Activated T-helper 1 cell treated with anti-CD3 and anti-CD28 coated beads, Interleukin-2, amount 50 U/mL, for 16 hours (primary cell): ENCODE data around the gene BZW2.
"Not testable (repeated sequence)": the region's sequence is repeated elsewhere in the genome, so short reads cannot be mapped to it uniquely, and the experiment has no call there.

Experiments
- DNase-seq, 2 donors: peaks; one replicate each; pipeline ENCODE4 v3.0.0-alpha.2; 2020; ENCODE audit warnings: low read depth in 1 of 2, low spot score in 1 of 2

The BZW2 gene

DNA sequence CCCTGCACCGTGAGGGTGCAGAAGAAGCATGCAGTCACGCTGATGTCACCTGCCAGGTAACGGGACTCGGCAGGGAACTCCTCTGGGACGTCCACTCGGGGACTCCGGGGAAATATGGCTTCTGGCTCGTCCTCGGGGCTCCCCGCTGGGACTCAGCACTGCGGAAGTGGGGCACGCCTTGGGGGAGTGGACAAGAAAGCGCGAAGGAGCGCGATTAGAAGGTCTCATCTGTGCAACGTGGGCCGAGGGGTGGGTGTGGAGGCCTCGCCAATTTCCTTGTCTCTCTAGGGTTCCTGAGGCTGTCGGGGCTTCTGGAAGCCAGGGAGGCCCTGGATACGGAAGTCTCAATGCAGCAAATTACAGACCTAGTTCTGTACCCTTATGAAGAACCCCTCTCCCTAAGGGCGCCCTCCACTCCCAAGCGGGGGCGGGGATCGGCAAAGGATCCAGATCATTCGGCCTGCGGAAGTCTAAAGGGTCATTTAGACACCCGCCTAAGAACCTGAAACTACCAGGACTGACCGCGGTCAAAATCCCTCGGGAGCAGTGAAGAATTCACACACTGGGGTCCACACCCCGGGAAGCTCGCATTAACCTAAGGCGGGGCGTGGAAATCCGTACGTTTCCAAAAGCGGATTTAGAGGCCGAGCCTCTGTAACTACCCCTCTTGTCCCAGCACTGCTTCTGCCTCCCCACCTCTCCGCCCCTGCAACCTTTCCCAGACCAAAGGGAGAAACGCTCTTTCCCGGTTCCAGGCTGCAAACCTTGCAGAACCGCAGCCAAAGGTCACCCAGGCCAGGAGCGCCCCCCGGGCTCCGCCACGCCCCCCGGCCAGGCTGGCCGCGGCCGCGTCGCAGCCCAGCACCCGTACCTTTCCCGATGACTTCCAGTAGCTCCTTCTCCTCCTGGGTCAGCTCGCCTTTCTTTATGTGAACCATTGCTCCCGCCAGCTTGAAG lies 1.1 kb upstream of the BZW2 start:
- peak; percentile 25 to 32 for DNase-seq

DNA sequence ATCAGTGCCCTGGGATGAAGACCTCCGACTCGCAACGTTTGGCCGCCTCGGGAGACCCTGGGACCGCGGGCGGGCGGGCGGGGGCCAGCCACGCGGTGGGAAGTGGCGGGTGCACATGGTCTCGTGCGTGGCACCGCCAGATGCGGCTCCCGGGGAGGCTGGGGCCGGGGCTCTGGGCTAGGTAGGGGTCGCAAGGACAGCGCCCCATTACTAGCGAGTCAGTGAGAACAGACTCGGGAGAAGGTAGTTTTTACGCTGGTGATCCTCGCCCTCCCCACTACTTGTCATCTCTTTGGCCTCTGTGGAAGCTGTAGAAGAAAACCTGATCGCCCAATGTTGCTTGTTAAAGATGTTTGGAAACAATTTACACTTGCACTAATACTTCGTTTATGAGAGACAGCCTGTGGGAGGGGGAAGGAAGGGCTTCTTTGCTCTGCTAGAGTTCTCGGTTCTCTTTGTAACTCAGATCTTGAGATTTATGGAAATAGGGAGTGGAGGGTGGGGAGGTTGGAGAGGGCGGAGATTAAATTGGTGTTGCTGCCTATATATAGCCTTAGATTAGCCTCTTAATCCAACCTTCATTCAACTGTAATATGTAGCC lies 591 bp downstream of the BZW2 start:
- no peak for DNase-seq

DNA sequence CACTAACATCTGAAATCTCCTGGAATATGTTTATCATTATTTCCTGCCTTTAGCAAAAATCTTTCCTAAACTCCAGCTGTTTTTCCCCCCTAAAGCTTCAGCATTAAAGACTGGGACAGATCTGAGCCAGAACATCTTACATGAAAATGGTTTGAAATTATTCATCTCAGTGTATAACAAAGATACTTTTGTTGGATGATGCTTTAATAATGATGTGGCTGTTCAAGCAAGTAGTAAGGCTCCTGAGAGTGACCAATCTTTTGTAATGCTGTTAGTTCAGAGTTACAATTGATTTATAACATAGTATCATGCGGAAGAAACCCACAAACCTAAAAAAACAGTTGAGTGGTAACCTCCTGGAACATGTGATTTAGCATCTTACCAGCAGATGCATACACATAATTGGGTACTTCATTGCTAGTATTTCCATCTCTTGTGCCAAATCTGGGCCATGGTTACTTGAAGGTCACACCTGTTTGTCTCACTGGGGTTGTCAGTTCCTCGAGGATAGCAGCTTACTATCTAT lies 1.5 kb downstream of the BZW2 start:
- DNase-seq: no peak

DNA sequence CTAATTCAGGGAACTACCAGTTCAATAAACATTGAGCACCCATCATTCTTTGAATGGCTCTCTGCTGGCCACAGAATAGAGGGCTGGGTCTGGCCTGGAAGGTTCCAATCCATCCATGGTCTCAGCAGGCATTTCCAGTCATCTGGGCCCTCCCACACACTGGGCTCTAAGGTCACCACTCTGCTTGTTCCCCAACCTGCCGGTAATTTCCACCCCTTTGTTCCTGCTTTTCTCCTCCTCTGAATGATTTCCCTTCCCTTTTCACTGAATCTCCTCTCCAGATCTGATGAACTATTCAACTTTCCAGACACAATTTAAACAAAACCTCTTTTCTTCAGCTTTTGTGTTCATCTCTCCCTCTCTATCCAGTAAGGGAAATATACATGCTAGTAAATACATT lies 2.6 kb downstream of the BZW2 start:
- DNase-seq: no peak

DNA sequence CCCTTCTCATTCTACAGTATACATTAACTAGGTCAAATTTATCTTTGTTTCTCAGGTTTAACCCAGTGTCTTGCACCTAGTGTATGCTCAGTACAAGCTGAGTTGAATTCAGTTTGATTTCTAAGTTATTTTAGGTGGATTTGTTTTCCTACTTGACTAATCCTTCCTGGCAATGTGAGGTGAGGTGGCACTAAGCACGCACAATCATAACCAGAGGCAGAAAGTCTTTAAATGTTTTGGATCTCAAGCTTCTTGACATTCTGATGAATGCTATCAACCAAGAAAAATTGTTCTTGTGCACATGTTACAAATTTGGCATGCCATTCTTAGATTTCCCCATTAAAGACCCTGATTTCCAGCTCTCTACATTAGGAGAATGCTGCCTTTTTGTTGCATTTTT lies 3.2 kb downstream of the BZW2 start:
- DNase-seq: no peak

DNA sequence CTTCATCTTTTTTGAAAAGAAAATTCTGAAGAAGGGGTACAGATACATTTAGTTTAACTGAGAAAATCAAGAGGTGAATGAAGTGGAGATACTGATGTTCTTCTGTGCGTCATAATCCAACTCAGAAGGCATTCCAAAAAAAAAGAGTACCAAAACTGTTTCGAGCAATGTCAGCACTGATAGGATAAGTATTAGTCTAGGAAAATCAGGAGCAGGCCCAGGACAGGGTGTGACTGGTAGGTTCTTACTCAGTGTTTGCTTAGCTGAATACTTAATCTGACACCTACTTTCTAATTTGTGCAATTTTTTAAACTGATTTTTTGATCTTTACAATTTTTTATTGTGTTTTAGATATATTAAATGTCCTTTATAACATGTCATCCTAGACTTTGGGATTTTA lies 4.3 kb downstream of the BZW2 start:
- DNase-seq: no peak

DNA sequence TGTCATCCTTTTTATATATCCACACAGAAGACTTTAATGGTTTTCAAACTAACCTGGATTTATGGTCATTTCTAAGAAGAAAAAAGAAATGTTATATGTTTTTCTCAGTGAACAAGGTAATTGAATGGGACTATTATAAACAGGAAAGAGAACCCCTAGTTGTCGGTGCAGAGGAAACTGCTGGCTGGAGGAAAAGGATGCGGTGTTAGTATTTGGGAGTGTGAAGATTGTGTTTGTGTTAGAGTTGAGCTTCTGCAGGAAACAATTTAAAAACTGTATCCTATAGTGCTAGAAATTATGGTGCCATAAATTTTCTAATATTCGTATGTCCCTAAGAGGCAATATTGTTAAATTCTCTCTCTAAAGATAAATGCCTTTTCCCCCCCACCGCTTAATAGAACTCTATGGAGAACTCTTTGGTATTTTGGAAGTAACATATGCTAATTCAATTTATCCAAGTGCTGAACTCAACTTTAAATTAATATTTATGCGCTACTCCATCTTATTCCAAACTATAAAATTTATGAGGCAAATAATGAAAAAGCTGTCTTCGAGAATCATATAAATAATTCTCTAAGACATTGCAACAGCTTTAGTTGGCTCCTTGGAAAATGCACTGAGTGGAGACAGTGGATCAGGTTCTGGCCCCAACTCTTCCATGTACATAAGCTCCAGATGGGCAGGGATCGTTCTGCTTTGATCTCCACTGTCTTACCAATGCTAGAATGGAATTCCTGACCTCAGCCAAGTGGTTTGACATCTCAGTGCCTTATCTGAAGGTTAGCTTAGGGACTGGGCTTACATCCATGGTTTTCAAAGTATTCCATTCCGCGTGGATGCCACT lies 5.6 kb downstream of the BZW2 start:
- DNase-seq: no peak

DNA sequence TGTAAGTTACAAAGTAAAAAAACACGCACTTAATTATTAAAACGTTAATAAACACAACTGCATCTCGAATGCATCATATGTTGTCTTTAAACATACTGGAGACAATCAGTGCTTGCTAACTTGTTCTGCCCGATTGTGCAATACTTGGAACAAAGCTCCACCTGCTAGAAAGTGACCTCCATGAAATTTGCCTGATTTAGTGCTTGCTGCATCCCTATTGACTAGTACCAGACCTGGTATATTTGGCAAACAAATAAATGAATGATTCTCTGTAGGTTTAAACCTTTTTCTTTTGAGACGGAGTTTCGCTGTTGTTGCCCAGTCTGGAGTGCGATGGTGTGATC lies 6.2 kb downstream of the BZW2 start:
- DNase-seq: no peak

DNA sequence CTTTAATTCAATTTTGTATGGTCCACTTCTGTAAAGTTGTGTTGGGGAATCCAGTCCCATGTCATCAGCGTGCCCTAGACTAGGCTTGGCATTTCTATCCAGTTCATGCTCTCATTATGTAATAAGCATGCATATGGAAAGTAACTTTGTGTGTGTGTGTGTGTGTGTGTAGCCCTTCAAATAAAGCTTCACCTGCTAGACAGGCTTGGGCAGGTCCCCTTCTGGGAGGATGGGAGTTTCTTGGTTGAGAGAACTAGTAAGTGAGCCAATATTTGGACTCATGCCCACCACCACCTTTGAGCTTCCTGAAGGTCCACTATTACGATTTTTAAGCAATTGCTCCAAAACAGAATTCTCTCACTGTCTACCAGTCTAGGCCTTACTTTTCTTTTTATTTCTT lies 6.9 kb downstream of the BZW2 start:
- no peak for DNase-seq

DNA sequence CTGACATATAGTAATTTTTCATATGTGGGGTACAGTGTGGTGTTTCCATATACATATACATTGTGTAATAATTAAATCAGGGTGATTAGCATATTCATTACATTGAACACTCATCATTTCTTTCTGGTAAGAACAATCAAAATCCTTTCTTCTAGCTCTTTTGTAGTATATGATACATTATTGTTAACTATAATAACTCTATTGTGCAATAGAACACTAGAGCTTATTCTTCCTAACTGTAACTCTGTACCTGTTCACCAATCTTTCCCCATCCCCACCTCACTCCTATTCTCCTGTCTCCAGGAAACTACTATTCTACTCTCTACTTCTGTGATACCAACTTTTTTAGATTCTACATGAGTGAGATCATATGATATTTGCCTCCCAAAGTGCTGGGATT lies 9.4 kb downstream of the BZW2 start:
- DNase-seq: no peak

DNA sequence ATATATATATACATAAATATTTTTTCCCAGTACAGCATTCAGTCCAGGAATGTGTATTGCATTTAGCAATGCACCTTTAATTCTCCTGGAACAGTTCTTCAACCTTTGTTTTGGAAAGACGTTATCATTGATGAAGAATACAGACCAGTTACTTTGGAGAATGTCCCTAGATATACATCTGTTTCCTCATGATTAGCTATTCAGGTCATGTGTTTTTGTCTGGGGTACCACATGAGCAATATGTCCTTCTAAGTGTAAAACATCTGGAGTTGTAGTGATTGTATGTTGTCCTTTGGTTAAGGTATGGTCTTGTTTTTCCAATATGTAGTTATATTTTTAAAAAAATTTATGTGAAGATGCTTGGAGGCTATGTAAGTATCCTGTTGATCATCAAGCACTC lies 10.2 kb downstream of the BZW2 start:
- DNase-seq: no peak

DNA sequence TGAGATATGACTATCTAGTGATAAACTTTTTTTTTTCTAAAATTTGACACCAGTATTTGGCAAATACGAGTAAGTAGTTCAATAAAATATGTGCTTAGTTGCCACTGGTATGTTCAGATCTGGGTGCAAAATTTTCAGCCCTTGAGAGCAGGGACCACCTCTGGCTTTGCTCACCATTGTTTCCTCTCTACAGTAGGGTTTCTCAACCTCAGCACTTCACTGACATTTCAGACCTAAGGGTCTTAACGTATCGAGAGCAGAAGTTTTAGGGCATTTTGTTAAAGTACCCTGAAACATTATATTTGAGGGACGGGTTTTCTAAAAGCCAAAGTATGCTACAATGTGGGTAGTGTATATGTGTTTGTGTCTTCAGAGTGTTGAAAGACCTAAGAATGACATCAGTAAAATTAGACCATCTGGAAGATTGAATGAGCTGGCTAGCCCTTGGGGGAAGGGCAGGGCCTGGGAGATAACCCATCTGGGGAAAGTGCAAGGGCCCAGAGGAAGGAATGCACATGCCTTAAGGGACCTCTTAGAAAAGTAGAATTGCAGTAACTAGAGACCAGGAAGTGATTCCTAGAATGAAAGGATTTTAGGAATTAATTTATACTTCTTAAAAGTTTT lies 11.8 kb downstream of the BZW2 start:
- DNase-seq: no peak

DNA sequence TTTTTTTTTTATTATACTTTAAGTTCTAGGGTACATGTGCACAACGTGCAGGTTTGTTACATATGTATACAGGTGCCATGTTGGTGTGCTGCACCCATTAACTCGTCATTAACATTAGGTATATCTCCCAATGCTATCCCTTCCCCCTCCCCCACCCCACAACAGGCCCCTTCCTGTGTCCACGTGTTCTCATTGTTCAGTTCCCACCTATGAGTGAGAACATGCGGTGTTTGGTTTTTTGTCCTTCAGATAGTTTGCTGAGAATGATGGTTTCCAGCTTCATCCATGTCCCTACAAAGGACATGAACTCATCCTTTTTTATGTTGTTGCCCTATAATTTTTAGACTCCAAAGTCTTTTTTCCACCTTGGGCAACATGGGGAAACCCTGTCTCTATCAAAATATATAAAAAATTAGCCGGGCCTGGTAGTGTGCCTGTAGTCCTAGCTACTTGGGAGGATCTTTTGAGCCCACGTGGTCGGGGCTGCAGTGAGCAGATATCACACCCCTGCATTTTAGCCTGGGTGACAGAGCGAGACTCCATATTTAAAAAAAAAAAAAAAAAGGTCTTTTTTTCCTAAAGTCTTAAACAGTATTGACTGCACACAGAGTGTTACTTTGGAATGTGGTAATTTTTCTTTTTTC lies 14.0 kb downstream of the BZW2 start:
- not testable (repeated sequence) for DNase-seq

DNA sequence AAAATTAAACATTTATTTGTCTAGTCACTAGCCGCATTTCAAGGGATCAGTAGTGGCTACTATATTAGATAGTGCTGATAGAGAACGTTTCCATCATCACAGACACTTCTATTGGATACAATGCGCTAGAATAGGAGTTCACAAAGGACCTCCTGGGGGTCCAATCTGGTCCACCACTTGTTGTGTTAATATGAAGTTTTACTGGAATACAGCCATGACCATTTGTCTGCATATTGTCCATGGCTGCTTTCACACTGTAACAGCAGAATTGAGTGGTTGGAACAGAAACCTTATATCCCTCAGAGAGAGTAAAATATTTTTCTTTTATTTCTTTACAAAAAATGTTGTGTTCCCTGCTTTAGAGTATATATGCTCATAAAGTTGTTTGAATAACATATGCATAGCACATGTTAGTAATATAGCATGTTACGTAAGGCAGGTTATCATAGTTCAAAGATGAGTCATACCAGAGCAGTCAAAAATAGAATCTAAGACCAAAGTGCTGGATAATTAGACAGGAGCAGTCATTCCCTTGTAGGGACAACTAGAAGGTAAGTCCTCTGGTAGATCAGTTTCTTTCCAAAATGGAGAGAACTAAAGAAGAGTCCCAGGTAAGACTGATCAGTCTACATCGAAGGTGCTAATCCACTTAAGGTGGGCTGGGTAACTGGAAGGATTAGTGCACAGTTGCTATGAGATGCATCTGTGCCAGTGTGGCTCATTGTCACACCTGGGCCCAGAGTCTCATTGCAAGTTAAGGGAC lies 14.9 kb downstream of the BZW2 start:
- DNase-seq: no peak

DNA sequence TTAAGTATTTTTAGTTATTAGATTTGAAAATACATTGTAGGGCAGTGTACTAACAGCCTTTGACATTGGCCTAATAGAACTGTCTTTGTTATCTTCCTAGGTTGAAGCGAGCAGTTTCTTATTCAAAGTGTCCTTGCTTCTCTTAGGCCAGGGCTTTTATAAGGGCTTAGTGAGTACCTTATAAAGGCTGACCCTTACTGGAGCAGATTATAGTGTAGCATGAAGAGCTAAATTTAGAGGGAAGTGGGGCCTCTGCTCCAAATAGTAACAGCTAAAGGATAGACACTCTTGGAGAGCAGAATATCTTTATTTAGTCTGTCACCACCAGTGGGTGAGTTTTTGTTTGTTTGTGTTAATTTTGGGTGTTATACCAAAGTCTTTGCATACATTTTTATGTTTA lies 15.9 kb downstream of the BZW2 start:
- no peak for DNase-seq

DNA sequence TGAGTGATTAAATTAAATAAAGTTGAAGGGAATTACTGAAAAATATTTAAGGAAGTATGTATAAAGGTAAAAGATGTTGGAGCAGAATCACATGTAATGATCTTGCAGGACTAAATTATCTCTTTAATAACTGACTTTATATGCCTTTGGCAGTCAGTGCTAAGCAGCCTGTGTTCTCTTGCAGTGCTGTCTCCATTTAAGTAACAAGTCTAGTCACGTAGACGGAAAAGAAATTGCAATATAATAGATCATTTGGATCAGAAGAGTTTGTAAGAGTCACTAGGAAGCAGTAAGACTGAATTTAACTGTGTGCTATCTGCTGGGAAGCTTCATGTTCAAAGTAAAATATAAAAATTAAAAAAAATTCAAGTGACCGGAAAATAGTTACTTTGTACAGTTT lies 21.4 kb downstream of the BZW2 start:
- DNase-seq: no peak

DNA sequence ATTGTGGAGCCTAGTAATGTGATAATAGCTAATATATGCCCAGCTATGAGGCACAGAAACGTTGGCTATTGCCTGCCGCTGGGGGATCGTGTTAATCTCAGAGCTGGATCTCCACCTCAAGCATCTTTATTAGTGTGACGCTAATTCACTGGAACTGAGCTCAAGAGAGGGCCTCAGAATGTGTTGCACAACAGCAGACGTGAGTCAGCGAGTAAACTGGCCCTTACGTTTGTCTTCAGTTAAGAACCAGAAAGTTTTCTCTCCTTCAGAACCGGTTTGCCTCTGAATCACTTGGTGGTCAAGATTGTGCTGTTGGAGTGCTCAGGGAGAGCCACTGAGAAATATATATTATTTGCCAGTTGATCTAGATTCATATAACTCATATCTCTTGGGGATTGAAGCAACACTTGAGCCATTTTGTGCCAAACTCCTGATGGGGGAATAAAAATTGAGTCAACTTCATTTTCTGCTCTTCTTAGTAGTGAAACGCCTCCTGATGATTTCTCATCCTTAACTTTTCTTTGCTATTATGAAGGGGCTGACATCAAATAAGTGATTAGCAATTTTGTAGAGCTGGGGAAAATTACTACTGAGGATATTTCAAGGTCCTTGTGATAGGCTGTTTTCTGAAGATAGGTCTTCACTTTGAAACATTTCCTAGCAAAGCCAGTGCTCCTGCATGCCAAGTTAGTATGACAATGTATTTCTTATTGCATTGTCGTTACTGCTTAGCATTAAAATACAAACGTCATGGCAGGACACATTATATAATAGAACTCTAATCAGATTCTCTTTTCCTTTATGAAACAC lies 22.3 kb downstream of the BZW2 start:
- DNase-seq: no peak

DNA sequence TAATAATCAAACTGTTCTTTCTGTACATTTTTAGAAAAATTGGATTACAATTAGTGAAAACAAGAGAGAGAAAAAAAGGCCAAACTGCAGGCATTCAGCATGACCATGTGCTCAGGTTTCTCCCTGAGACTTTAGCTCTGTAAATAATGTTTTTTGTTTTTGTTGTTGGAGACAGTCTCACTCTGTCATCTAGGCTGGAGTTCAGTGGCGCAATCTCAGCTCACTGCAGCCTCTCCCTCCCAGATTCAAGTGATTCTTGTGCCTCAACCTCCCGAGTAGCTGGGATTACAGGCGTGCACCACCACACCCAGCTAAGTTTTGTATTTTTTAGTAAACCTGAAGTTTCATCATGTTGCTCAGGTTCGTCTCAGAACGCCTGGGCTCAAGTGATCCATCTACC lies 23.0 kb downstream of the BZW2 start:
- DNase-seq: no peak

DNA sequence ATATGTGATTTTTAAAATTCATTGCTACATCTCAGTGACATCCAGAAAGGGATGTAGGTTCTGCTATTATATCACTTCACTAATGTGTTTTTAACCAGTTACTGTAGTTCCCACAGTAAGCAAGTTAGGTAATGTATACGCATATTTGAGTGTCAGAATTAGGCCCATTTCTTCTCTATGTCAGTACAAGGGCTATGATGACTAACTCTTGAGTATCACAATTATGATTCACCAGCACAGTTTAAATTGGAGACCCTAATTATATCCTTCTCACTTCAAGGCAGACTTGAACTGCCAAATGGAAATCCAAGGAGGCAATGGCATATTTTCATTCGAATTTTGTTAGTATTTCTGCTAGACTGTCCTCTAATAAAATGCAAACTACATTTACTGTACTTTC lies 23.6 kb downstream of the BZW2 start:
- DNase-seq: no peak
